Adrenal gland (tissue), 12 donors: ENCODE measurements around the gene C15orf61. TPM values are rescaled to one million over a fixed set of nuclear protein-coding genes. Genes with fewer than 3 reads are reported as not detected.

Experiments
- DNase-seq, 7 donors: peaks; one replicate each; pipeline ENCODE4 v3.0.0-alpha.2; 2019 to 2020
- H3K27ac ChIP-seq, 5 donors: fragments of 200-600 bp; sonication (generic) in 4 of 5; 1 replicate in 3 of 5; 2 replicates in 2 of 5; pipeline versions ENCODE4 v1.5.1 to v1.8.0; 2016 to 2020; ENCODE audit warnings: mild to moderate bottlenecking in 1 of 5
- H3K27me3 ChIP-seq: fragments of 200-600 bp; 2 replicates; pipeline ENCODE4 v1.8.0; 2021
- H3K36me3 ChIP-seq, 2 donors: fragments of 200-600 bp; replicated peaks in 1 of 2; 1 replicate in 1 of 2; 2 replicates in 1 of 2; pipeline versions ENCODE4 v1.5.1 to v1.8.0; 2018 to 2022
- H3K4me1 ChIP-seq, 2 donors: fragments of 200-600 bp; replicated peaks in 1 of 2; 1 replicate in 1 of 2; 2 replicates in 1 of 2; pipeline versions ENCODE4 v1.5.1 to v1.8.0; 2018 to 2021
- H3K4me3 ChIP-seq, 4 donors: fragments of 200-600 bp; sonication (generic) in 3 of 4; one replicate each; pipeline ENCODE4 v1.5.1; 2016 to 2018
- H3K9me3 ChIP-seq, 3 donors: fragments of 200-600 bp; sonication (generic) in 1 of 3; replicated peaks in 1 of 3; 1 replicate in 2 of 3; 2 replicates in 1 of 3; pipeline versions ENCODE4 v1.5.1 to v1.8.0; 2016 to 2021
- CTCF ChIP-seq, 6 experiments: fragments of 450-650 bp in 4 of 6; fragments of 200-600 bp in 2 of 6; sonication (generic) in 1 of 6; IDR thresholded peaks; 1 replicate in 5 of 6; 2 replicates in 1 of 6; pipeline versions ENCODE4 v1.5.1 to v1.8.0; 2016 to 2021; ENCODE audit warnings: antibody characterized with exemption in 6 of 6, mild to moderate bottlenecking in 2 of 6, moderate library complexity in 1 of 6
- POLR2A ChIP-seq, 2 donors: fragments of 450-650 bp; IDR thresholded peaks; one replicate each; pipeline ENCODE4 v1.6.1; 2017; ENCODE audit warnings: antibody characterized with exemption in 2 of 2, mild to moderate bottlenecking in 2 of 2, moderate library complexity in 1 of 2
- WGBS, 4 donors: extraction: QIAGEN DNeasy Blood & Tissue Kit in 2 of 4; methylation state at CpG; one replicate each; pipeline versions ENCODE4 v1.1.5 to v1.1.7; 2013 to 2017; 5-methylcytosine and 5-hydroxymethylcytosine counted together
- intact Hi-C, 2 donors: fragments of 100-400 bp; cut with DNase I; formaldehyde crosslinking; loops; one replicate each; pipeline versions ENCODE4 v1.14.1 to v1.15.0; 2022 to 2023
- polyA plus RNA-seq, 3 donors: library from polyadenylated mRNA; stranded (reverse); fragments of 200-250 nt in 2 of 3; fragments of 350-450 nt in 1 of 3; fragmentation: Illumina TruSeq in 1 of 3; extraction: RNeasy Lipid Tissue Mini Kit (QIAGEN cat#74804) in 1 of 3; gene quantifications; one replicate each; pipeline ENCODE4 v1.2.3, GENCODE V29; 2013 to 2014
- total RNA-seq, 9 donors: library from RNA; depleted of rRNA in 4 of 9; stranded (reverse); fragments of >200 nt in 4 of 9; fragments of 120-200 nt in 1 of 9; fragmentation: NEBNext Ultra II Directional in 1 of 9; extraction: Animal tissue kit (Norgen Biotek cat#: 25700) in 1 of 9; gene quantifications; one replicate each; pipeline versions ENCODE4 v1.1.0 to v1.2.4, GENCODE V29; 2013 to 2023
- donor health status: healthy with polysubstance abuse.
- donor health status: Bipolar disorder and iron deficiency.
- donor health status: DM: yes; HTN: yes; CAD: no.
- donor health status: DM: no; HTN: no; CAD: no.
- donor health status: DM: no; HTN: no; CAD: no.
- donor health status: DM: yes; HTN: yes; CAD: no.

The C15orf61 gene
- total and polyA plus RNA-seq, 12 donors = 1.2 to 8.3 (median 4.3) TPM

GRCh38 chr15:67479781-67480505 lies 41.0 kb upstream of the C15orf61 start:
- WGBS, 4 donors = 82 to 90% (median 83%) methylated on average over 4 to 5 of the region's 5 CpGs

GRCh38 chr15:67480741-67481140 lies 40.2 kb upstream of the C15orf61 start:
- 39 to 76% (median 59%) methylated on average over 1 of the region's 1 CpG for WGBS, 4 donors
- no peaks in the 10 kb centered on the region for H3K9me3 ChIP-seq
- H3K27ac ChIP-seq = no peak overlapping the region
- DNase-seq = no peak
- H3K27me3 ChIP-seq = no peaks in the 10 kb centered on the region
- intact Hi-C loops = no loop called here
- TF ChIP-seq POLR2A (IDR thresholded peaks at IDR 0.05) (no peak), CTCF (IDR thresholded peaks at IDR 0.05) (no peak)
- H3K36me3 ChIP-seq = no peaks in the 10 kb centered on the region
- H3K4me1 ChIP-seq = no peaks in the 10 kb centered on the region
- no peak overlapping the region for H3K4me3 ChIP-seq

More at GRCh38 chr15:67479781-67480505, 41.0 kb upstream of the C15orf61 start:
- H3K27me3 ChIP-seq = no peaks in the 10 kb centered on the region
- no peak for DNase-seq
- H3K36me3 ChIP-seq = no peaks in the 10 kb centered on the region
- intact Hi-C loops = no loop called here
- H3K27ac ChIP-seq = no peak overlapping the region
- H3K4me3 ChIP-seq = no peak overlapping the region
- TF ChIP-seq POLR2A (IDR thresholded peaks at IDR 0.05) = no peak
- no peak for TF ChIP-seq CTCF (IDR thresholded peaks at IDR 0.05)
- no peaks in the 10 kb centered on the region for H3K4me1 ChIP-seq
- H3K9me3 ChIP-seq = no peaks in the 10 kb centered on the region

- Histone ChIP-seq H3K4me1 (no peaks in the 10 kb centered on the region), H3K36me3 (no peaks in the 10 kb centered on the region), H3K27me3 (no peaks in the 10 kb centered on the region), H3K9me3 (no peaks in the 10 kb centered on the region), H3K27ac (no peak overlapping the region), H3K4me3 (no peak overlapping the region)
- DNase-seq = no peak
- intact Hi-C loops = no loop called here
- WGBS, 4 donors = 89 to 96% (median 94%) methylated on average over 2 of the region's 2 CpGs
- TF ChIP-seq POLR2A (IDR thresholded peaks at IDR 0.05) (no peak), CTCF (IDR thresholded peaks at IDR 0.05) (no peak)
These were observed 39.3 kb upstream of the C15orf61 start for GRCh38 chr15:67481680-67482079.

- intact Hi-C loops = no loop called here
These were observed 25.3 kb upstream of the C15orf61 start for GRCh38 chr15:67495585-67495984.

More at GRCh38 chr15:67495585-67495984, 25.3 kb upstream of the C15orf61 start:
- H3K27me3 ChIP-seq = no peaks in the 10 kb centered on the region
- no peak for TF ChIP-seq CTCF (IDR thresholded peaks at IDR 0.05)
- no peak for TF ChIP-seq POLR2A (IDR thresholded peaks at IDR 0.05)
- H3K27ac ChIP-seq = no peak overlapping the region
- H3K9me3 ChIP-seq = no peaks in the 10 kb centered on the region
- H3K4me1 ChIP-seq = no peaks in the 10 kb centered on the region
- H3K4me3 ChIP-seq = no peak overlapping the region
- DNase-seq = no peak
- 88 to 100% (median 93%) methylated on average over 1 of the region's 1 CpG for WGBS, 4 donors
- no peaks in the 10 kb centered on the region for H3K36me3 ChIP-seq
